Aorta (tissue), 5 donors: Measurements from ENCODE around the gene HS6ST2. TPM values are rescaled to one million over a fixed set of nuclear protein-coding genes. Genes with fewer than 3 reads are reported as not detected.

Experiments
- ATAC-seq: fragments of 200-7000 bp; cut with Tn5 transposase; one replicate; pipeline ENCODE4 v1.9.1; 2022; ENCODE audit warnings: moderate library complexity; ENCODE audit not compliant: low FRiP score
- DNase-seq, 2 donors: peaks; one replicate each; pipeline ENCODE4 v3.0.0-alpha.2; 2020
- H3K27ac ChIP-seq, 2 donors: one replicate each; pipeline ENCODE4 v1.5.1; 2013; ENCODE audit warnings: low read length in 2 of 2, mild to moderate bottlenecking in 2 of 2, moderate library complexity in 2 of 2, control low read depth in 1 of 2, inconsistent platforms in 1 of 2, low read depth in 1 of 2
- H3K27me3 ChIP-seq, 2 donors: one replicate each; pipeline ENCODE4 v1.6.1; 2013; ENCODE audit warnings: control low read depth in 1 of 2, low read length in 1 of 2, mild to moderate bottlenecking in 1 of 2, moderate library complexity in 1 of 2; ENCODE audit not compliant: insufficient read depth in 2 of 2, control insufficient read depth in 1 of 2
- H3K36me3 ChIP-seq, 2 donors: one replicate each; pipeline ENCODE4 v1.6.1; 2013; ENCODE audit warnings: control low read depth in 1 of 2, low read length in 1 of 2, mild to moderate bottlenecking in 1 of 2; ENCODE audit not compliant: insufficient read depth in 2 of 2, control insufficient read depth in 1 of 2
- H3K4me1 ChIP-seq, 2 donors: one replicate each; pipeline ENCODE4 v1.6.1; 2013; ENCODE audit warnings: low read length in 2 of 2, control low read depth in 1 of 2, mild to moderate bottlenecking in 1 of 2, moderate library complexity in 1 of 2; ENCODE audit not compliant: insufficient read depth in 2 of 2, control insufficient read depth in 1 of 2
- H3K4me3 ChIP-seq, 2 donors: one replicate each; pipeline ENCODE4 v1.5.1; 2013; ENCODE audit warnings: low read length in 2 of 2, control low read depth in 1 of 2, mild to moderate bottlenecking in 1 of 2
- H3K9me3 ChIP-seq: one replicate; pipeline ENCODE4 v1.6.1; 2013; ENCODE audit warnings: mild to moderate bottlenecking, low read length; ENCODE audit not compliant: control insufficient read depth
- WGBS, 2 donors: extraction: QIAGEN DNeasy Blood & Tissue Kit; methylation state at CpG; one replicate each; pipeline ENCODE4 v1.1.7; 2013; 5-methylcytosine and 5-hydroxymethylcytosine counted together
- intact Hi-C, 2 donors: fragments of 100-400 bp; cut with DNase I; formaldehyde crosslinking; loops; one replicate each; pipeline versions ENCODE4 v1.14.2 to v1.15.0; 2022
- polyA plus RNA-seq, 2 donors: library from polyadenylated mRNA; stranded (reverse); fragments of 200-250 nt; gene quantifications; one replicate each; pipeline ENCODE4 v1.2.3, GENCODE V29; 2013
- total RNA-seq, 2 donors: library from RNA; stranded (reverse); fragmentation: NEBNext Ultra II Directional; extraction: Animal tissue kit (Norgen Biotek cat#: 25700); gene quantifications; one replicate each; pipeline ENCODE4 v1.2.1, GENCODE V29; 2021
- donor health status: healthy with polysubstance abuse.
- donor health status: Bipolar disorder and iron deficiency.
- donor health status: DM: no; HTN: no; CAD: no.
- donor health status: DM: no; HTN: no; CAD: no.
- donor health status: DM: yes; HTN: yes; CAD: no.

HS6ST2 gene
- total and polyA plus RNA-seq, 4 donors, result 0.06 to 0.09 TPM; not detected in 2

DNA sequence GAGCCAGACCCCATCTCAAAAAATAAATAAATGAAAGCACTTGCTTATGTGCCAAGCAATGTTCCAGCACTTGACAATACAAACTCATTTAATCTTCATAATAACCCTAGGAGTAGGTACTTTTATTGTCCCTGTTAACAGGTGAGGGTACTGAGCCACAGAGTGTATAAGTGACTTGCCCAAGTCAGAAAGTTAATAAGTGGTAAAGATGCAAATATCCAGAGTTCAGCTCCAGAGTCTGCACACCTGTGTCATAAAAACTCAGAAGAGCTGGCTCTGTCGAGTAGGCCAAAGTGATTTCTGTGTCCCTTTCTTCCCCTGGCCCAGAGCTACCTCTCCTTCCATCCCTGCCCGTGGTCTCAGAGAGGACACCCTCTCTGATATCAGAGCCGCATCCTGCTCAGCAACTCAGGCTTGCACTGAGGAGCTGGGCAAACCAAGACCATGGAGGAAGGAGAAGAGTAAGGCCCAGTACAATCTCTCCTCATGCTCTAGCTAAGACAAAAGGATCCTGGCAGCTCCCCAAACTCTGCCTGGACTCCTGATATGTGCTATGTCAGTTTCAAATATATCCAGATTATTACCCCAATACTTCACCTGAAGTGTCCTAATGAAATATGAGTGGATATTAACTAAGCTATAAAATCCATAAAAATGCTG is 136.3 kb downstream of the HS6ST2 start:
- Histone ChIP-seq H3K9me3 (no peaks in the 10 kb centered on the region), H3K27ac (no peak overlapping the region), H3K4me3 (no peak overlapping the region), H3K36me3 (no peaks in the 10 kb centered on the region), H3K4me1 (no peaks in the 10 kb centered on the region), H3K27me3 (no peaks in the 10 kb centered on the region)
- DNase-seq (no peak), ATAC-seq (no peak)
- intact Hi-C loops, result no loop called here
- 71 to 94% methylated on average over 3 of the region's 3 CpGs for WGBS, 2 donors

DNA sequence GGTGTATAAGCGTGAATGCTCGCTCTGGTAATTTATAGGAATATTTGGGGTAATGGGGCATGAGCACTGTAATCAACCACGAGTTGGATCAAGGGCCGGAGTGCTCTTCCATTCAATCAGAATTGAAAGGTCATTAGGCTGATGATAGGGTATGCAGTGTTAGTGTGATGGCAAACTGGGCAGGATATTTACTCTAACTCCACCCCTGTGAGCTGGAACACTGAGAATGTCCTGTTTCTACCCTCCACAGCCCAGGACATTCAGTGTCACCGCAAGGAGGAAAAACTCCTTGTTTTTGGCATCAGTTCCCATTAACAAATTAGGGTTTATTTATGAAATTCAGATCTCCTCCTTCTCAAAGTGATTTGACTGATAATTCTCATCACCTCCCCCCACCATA is 137.8 kb downstream of the HS6ST2 start:
- H3K9me3 ChIP-seq, result no peaks in the 10 kb centered on the region
- DNase-seq (no peak), ATAC-seq (no peak)
- no peaks in the 10 kb centered on the region for H3K4me1 ChIP-seq
- no peak overlapping the region for H3K4me3 ChIP-seq
- no peaks in the 10 kb centered on the region for H3K36me3 ChIP-seq
- H3K27ac ChIP-seq, result no peak overlapping the region
- 71 to 84% methylated on average over 5 of the region's 5 CpGs for WGBS, 2 donors
- intact Hi-C loops, result no loop called here
- no peaks in the 10 kb centered on the region for H3K27me3 ChIP-seq

DNA sequence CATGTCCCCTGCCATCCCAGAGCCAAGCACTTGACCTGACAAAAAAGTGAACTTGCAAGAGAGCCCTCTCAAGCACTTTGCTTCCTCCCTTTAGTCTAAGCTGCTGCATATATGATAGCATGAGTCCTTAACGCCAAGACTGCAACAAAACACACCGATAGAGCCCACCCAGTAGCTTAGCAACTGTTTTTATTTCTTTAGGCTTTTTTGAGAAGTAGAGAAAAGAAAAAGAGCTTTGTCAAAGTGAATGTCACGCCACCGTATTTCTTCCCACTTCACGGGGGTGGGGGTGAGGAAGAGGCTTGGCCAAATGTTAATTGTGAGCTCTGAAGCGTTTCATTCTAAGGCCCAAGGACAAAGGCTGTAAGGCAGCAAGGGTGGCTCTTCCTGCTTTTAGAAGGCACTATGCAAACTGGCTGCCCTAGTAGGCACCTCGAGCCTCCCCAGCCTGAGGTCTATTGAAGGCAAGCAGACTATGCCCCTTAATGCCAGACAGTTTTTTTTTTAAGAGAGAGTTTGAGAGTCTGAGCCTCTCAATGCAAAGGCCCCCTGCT is 138.6 kb downstream of the HS6ST2 start:
- Histone ChIP-seq H3K4me3 (no peak overlapping the region), H3K4me1 (no peaks in the 10 kb centered on the region), H3K27me3 (no peaks in the 10 kb centered on the region), H3K36me3 (no peaks in the 10 kb centered on the region), H3K27ac (no peak overlapping the region), H3K9me3 (no peaks in the 10 kb centered on the region)
- intact Hi-C loops, result no loop called here
- ATAC-seq, result no peak
- DNase-seq, result no peak
- WGBS, 2 donors, result 61 to 78% methylated on average over 7 of the region's 7 CpGs

DNA sequence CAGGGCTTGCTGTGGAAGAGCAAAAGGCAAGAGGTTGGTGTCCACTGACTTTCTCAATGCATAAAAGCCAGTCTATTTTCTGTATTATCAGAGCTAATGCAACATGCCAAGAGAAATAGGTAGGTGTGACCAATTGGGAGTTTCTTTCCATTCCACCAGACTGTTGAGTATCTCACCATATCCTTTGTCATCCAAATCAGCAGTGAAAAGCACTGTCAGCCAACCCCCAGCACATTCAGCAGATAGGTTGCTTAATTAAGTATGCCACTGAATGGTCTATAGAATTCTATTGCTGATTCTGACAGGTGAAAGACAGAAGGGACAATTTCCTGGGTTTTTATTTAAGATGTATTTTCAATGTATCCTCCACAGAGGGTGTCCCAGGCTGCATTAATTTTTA is 139.8 kb downstream of the HS6ST2 start:
- Histone ChIP-seq H3K27ac (no peak overlapping the region), H3K9me3 (no peaks in the 10 kb centered on the region), H3K27me3 (no peaks in the 10 kb centered on the region), H3K4me3 (no peak overlapping the region), H3K4me1 (no peaks in the 10 kb centered on the region), H3K36me3 (no peaks in the 10 kb centered on the region)
- DNase-seq, result no peak
- no peak for ATAC-seq
- intact Hi-C loops, result no loop called here

DNA sequence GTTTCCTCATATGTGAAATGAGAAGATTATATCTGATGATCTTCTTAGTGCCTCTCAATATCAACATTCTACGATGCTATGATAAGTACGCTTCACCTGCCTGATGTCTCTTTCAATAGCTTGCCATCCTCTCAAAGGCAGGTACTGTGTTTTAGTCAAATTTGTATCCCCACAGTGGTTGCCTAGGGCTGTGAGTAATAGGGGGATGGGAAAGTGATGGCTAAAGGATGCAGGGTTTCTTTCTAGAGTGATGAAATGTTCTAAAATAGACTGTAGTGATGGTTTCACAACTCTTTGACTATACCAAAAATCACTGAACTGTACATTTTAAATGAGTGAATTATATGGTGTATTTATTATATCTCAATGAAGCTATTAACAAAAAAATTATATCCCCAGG is 142.8 kb downstream of the HS6ST2 start:
- WGBS, 2 donors, result 88 to 100% methylated on average over 2 of the region's 2 CpGs
- no peaks in the 10 kb centered on the region for H3K9me3 ChIP-seq
- no peaks in the 10 kb centered on the region for H3K36me3 ChIP-seq
- no peaks in the 10 kb centered on the region for H3K4me1 ChIP-seq
- ATAC-seq, result no peak
- no peak overlapping the region for H3K4me3 ChIP-seq
- H3K27ac ChIP-seq, result no peak overlapping the region
- DNase-seq, result no peak
- no peaks in the 10 kb centered on the region for H3K27me3 ChIP-seq
- intact Hi-C loops, result no loop called here

DNA sequence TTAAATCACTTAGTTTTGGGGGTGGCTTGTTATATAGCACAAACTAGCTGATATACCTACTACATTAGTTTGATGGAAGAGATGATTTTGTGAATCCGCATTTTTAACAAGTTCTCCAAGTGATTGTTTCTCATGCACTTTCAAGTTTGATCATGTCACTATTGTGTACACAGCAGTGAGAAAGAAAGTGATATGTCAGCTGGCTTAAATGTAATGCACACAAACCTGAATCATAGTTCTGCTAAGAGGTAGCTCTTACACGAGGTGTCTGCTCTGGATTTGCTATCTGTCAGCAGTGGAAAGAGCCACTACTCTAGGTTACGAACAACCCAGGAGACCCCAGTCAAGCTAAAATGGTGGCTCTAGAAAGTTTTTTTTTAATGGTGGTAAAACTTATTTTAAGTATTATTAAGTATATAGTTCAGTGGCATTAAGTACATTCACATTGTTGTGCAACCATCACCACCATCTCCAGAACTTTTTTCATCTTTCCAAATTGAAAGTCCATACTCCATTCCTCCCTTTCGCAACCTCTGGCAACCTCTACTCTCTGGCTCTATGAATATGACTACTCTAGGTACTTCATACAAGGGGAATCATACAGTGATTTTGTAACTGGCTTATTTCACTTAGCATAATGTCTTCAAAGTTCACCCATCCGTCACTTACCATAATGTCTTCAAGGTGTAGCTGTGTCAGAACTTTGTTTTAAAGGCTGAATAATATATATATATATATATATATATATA is 147.3 kb downstream of the HS6ST2 start:
- DNase-seq (no peak), ATAC-seq (no peak)
- H3K27ac ChIP-seq, result no peak overlapping the region
- H3K4me3 ChIP-seq, result no peak overlapping the region
- no peaks in the 10 kb centered on the region for H3K27me3 ChIP-seq
- intact Hi-C loops, result no loop called here
- H3K36me3 ChIP-seq, result no peaks in the 10 kb centered on the region
- no peaks in the 10 kb centered on the region for H3K9me3 ChIP-seq
- WGBS, 2 donors, result 79 to 90% methylated on average over 5 of the region's 5 CpGs
- no peaks in the 10 kb centered on the region for H3K4me1 ChIP-seq

DNA sequence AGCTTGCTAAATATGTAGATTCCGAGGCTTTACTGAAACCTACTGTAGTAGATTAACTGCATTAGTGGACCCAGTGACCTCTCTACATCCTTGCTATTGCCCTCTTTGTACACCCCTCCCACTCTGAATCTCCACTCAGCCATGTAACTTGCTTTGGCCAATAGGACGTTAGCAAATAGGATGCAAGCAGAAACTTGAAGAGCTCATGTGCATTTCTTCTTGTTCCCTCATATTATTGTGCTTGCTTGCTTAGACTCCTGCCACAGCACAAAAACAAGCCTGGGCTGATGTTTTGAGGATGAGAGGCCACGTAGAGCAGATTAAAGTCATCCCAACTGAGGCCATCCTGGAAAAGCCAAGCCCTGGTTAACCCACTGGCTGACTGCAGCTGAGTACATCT is 147.9 kb downstream of the HS6ST2 start:
- no peak for DNase-seq
- Histone ChIP-seq H3K27ac (no peak overlapping the region), H3K9me3 (no peaks in the 10 kb centered on the region), H3K27me3 (no peaks in the 10 kb centered on the region), H3K4me1 (no peaks in the 10 kb centered on the region), H3K4me3 (no peak overlapping the region), H3K36me3 (no peaks in the 10 kb centered on the region)
- intact Hi-C loops, result no loop called here
- no peak for ATAC-seq
- WGBS, 2 donors, result 52 to 54% methylated on average over 3 of the region's 3 CpGs

DNA sequence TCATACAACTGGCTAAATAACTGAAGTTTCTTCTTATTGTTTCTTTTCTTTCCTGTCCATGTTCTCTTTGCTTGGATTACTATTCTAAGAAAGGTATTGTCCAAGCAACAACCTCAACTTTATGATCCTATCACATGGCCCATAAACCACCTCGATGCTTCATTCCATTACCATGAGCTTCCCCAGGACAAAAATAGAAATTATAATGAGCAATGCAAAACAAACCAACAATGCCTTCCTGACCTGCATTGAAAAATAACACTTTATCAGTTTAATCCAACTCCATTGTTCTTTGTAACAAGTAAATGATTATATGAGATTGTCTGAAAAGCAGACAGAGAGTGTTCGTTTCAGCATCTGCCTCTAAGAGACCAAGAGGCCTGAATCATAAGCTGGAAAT is 148.8 kb downstream of the HS6ST2 start:
- Histone ChIP-seq H3K27me3 (no peaks in the 10 kb centered on the region), H3K4me3 (no peak overlapping the region), H3K27ac (no peak overlapping the region), H3K36me3 (no peaks in the 10 kb centered on the region), H3K4me1 (no peaks in the 10 kb centered on the region), H3K9me3 (no peaks in the 10 kb centered on the region)
- 61 to 78% methylated on average over 2 of the region's 2 CpGs for WGBS, 2 donors
- ATAC-seq, result no peak
- DNase-seq, result no peak
- intact Hi-C loops, result no loop called here
